G401 (cell line): Measurements from ENCODE around the gene NOS2. TPM values are rescaled to one million over a fixed set of nuclear protein-coding genes. Genes with fewer than 3 reads are reported as not detected.
"Not testable (repeated sequence)": the region's sequence is repeated elsewhere in the genome, so short reads cannot be mapped to it uniquely, and the experiment has no call there.

Source experiments
- DNase-seq: peaks from one replicate; pipeline ENCODE4 v3.0.0-alpha.2; 2015; ENCODE audit warnings: low spot score
- in situ Hi-C: cut with HindIII; loops from 2 replicates; pipeline ENCODE4 v1.10.0; 2016; ENCODE audit warnings: low sequenced_read_pairs, mixed read lengths
- total RNA-seq: library from RNA; depleted of rRNA; stranded (reverse); fragments of >200 nt; shearing (Covaris generic); gene quantifications from 2 replicates; pipeline ENCODE4 v1.2.3, GENCODE V29; 2014; rRNA removed

Gene NOS2
- total RNA-seq, 1 experiment from 2014 or later: 1.0 TPM

GRCh38 chr17:27746320-27746719, 54.0 kb downstream of the NOS2 start:
- DNase-seq, in situ Hi-C loops: not testable (repeated sequence)

DNA sequence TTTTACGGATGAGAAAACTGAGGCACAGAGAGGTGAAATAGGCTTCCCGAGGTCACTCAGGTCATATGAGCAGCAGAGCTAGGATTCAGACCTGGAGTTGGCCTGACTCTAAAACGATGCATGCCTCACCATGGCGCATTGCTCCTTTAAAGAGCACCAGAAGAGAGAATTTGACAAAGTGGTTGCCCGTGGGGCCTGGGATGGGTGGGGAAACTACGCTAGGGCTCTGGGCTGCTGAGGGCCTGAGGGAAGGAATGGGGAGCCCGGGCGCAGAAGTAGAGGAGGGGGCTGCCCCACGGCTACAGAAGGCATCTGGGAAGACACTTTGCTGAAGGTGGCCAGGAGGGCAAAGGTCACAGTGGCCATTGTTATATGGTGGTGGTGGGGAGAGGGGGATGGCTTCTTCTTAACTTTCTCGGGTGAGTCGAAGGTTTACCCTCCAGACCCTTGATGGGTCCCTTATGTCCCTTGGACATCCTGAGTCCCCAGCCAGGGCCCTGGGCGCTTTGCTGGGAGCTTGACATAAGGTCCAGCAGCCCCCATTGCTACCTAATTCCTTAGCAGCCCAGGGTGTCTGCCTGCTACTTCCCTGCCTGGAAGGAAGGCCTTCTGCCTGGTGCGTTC, 55.0 kb downstream of the NOS2 start:
- in situ Hi-C loops, DNase-seq: not testable (repeated sequence)

GRCh38 chr17:27743281-27743885, 56.9 kb downstream of the NOS2 start:
- DNase-seq: no peak
- in situ Hi-C loops: no loop called here

DNA sequence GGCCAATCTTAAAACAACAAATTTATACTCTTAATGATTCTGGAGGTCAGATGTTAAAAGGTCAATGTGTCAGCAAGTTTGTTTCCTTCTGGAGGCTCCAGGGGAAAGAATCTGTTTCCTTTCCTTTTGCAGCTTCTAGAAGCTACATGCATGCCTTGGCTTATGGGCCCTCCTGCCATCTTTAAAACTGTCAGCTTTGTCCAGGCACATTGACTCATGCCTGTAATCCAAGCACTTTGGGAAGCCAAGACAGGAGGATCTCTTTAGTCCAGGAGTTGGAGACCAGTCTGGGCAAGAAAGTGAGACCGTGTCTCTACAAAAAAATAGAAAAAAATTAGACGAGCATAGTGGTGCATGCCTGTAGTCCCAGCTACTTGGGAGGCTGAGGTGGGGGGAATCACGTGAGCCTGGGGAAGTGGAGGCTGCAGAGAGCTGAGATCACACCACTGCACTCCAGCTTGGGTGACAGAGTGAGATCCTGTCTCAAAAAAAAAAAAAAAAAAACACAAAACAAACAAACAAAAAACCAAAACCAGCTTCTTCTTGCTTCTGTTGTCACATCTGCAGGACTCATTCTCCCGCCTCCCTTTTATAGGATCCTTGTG, 58.3 kb downstream of the NOS2 start:
- in situ Hi-C loops: no loop called here
- DNase-seq: no peak

- in situ Hi-C loops: no loop called here
- DNase-seq: no peak
Observed at GRCh38 chr17:27741361-27741861, 58.9 kb downstream of the NOS2 start.

- in situ Hi-C loops, DNase-seq: not testable (repeated sequence)
Observed at GRCh38 chr17:27740541-27740940, 59.8 kb downstream of the NOS2 start.

- in situ Hi-C loops: no loop called here
- no peak for DNase-seq
Observed at GRCh38 chr17:27733773-27734172, 66.6 kb downstream of the NOS2 start.

DNA sequence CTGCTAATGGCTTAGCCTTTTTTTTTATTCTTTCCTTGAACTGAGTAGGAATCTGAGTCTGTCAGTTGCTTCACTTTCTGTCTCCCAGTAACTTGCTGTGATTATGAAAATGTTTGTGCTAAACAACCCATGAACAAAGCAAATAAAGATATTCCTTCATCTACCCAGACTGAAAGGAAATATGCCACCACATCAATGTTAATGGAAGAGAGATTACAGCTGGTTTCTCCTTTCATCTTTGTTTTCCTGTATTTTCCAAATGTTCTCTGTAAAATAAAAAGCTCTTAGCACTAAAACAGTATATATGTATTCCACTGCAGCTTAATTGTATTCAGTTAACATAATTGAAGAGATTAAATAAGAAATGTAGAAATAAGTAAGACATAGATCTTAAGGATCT, 67.6 kb downstream of the NOS2 start:
- DNase-seq, in situ Hi-C loops: not testable (repeated sequence)

- in situ Hi-C loops, DNase-seq: not testable (repeated sequence)
Observed at GRCh38 chr17:27725982-27726381, 74.3 kb downstream of the NOS2 start.

DNA sequence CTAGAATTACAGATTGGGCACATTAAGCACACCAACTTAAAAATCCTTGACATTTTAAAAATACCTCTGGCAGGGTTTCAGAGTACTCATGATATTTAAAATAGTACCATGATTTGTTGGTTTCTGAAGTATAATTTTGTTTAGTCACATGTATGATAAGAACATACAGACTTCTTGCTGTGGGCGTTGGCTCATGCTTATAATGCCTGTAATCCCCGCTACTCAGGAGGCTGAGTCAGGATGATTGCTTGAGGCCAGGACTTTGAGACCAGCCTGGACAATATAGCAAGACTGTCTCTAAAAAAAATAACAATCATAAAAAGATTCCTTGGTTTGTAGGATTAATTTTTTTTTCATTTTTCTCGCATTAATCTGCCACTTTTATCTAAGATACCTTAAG, 78.5 kb downstream of the NOS2 start:
- DNase-seq: no peak
- in situ Hi-C loops: no loop called here

Other genes starting within 250 kb of the NOS2 start
- gene LGALS9, start 169.3 kb downstream of the NOS2 start, total RNA-seq: not detected in 2 replicates
- gene LYRM9, start 92.8 kb upstream of the NOS2 start, total RNA-seq: 5.9 and 8.2 TPM in 2 replicates
- gene NLK, start 242.1 kb upstream of the NOS2 start, total RNA-seq: 17.2 and 21.8 TPM in 2 replicates